OCI-LY1 (cell line): Measurements from ENCODE around the gene MAP3K7.

ENCODE experiments used
- H2AFZ ChIP-seq: fragments of 200-600 bp; sonication (generic), shearing (Covaris generic); 2 replicates; pipeline ENCODE4 v1.6.0; 2014; ENCODE audit warnings: antibody characterized with exemption, mild to moderate bottlenecking, low read length
- H3F3A ChIP-seq: fragments of 200-600 bp; sonication (generic), shearing (Covaris generic); 2 replicates; pipeline ENCODE4 v1.6.0; 2014; ENCODE audit warnings: mild to moderate bottlenecking, antibody characterized with exemption, low read length, moderate library complexity; ENCODE audit not compliant: insufficient read depth
- H3K27ac ChIP-seq: fragments of 200-600 bp; sonication (generic); 2 replicates; pipeline ENCODE4 v1.5.1; 2014; ENCODE audit warnings: low read length, mixed run types, mild to moderate bottlenecking, low read depth; ENCODE audit not compliant: poor library complexity, severe bottlenecking
- H3K27me3 ChIP-seq: fragments of 200-600 bp; sonication (generic); 2 replicates; pipeline ENCODE4 v1.6.0; 2014; ENCODE audit warnings: antibody characterized with exemption, mild to moderate bottlenecking, low read length, moderate library complexity; ENCODE audit not compliant: insufficient read depth
- H3K36me3 ChIP-seq: fragments of 200-600 bp; sonication (generic); 2 replicates; pipeline ENCODE4 v1.6.1; 2014; ENCODE audit warnings: mild to moderate bottlenecking, antibody characterized with exemption, low read length, moderate library complexity, mixed read lengths; ENCODE audit not compliant: insufficient read depth
- H3K4me1 ChIP-seq: fragments of 200-600 bp; sonication (generic); 2 replicates; pipeline ENCODE4 v1.5.1; 2014; ENCODE audit warnings: mild to moderate bottlenecking, low read length, moderate library complexity; ENCODE audit not compliant: insufficient read depth, severe bottlenecking
- H3K4me2 ChIP-seq: fragments of 200-600 bp; sonication (generic), shearing (Covaris generic); 2 replicates; pipeline ENCODE4 v1.6.1; 2014; ENCODE audit warnings: low read length
- H3K4me3 ChIP-seq: fragments of 200-600 bp; sonication (generic); 2 replicates; pipeline ENCODE4 v1.5.1; 2014; ENCODE audit warnings: low read length, low read depth, mild to moderate bottlenecking, mixed read lengths; ENCODE audit not compliant: poor library complexity, severe bottlenecking
- H3K79me2 ChIP-seq: fragments of 200-600 bp; shearing (Covaris generic); 2 replicates; pipeline ENCODE4 v1.6.1; 2016; ENCODE audit warnings: mixed run types, low read length, mixed read lengths; ENCODE audit not compliant: insufficient read depth
- H3K9ac ChIP-seq: fragments of 200-600 bp; sonication (generic), shearing (Covaris generic); 2 replicates; pipeline ENCODE4 v1.6.1; 2014; ENCODE audit warnings: mild to moderate bottlenecking, low read length, mixed read lengths
- H3K9me2 ChIP-seq: fragments of 200-600 bp; sonication (generic), shearing (Covaris generic); 2 replicates; pipeline ENCODE4 v1.6.1; 2014; ENCODE audit warnings: low read depth, mild to moderate bottlenecking, low read length, mixed read lengths
- H3K9me3 ChIP-seq: fragments of 200-600 bp; shearing (Covaris generic); 2 replicates; pipeline ENCODE4 v1.6.1; 2014; ENCODE audit warnings: low read length, mixed read lengths
- H4K20me1 ChIP-seq: fragments of 200-600 bp; sonication (generic), shearing (Covaris generic); 2 replicates; pipeline ENCODE4 v1.6.0; 2016; ENCODE audit warnings: mild to moderate bottlenecking, low read length; ENCODE audit not compliant: insufficient read depth
- EZH2 ChIP-seq: fragments of 200-600 bp; sonication (generic), shearing (Covaris generic); IDR thresholded peaks from 2 replicates; pipeline ENCODE4 v1.8.0; 2017; ENCODE audit warnings: borderline replicate concordance, mixed run types, mild to moderate bottlenecking, antibody characterized with exemption, low read length, moderate library complexity, mixed read lengths
- TF ChIP-seq, protein P1 (sequence below): fragments of 200-600 bp; sonication (generic), shearing (Covaris generic); IDR thresholded peaks from 2 replicates; pipeline ENCODE4 v1.5.1; 2017; ENCODE audit warnings: mild to moderate bottlenecking, antibody characterized with exemption, low read length, moderate library complexity, mixed read lengths

Gene MAP3K7

DNA sequence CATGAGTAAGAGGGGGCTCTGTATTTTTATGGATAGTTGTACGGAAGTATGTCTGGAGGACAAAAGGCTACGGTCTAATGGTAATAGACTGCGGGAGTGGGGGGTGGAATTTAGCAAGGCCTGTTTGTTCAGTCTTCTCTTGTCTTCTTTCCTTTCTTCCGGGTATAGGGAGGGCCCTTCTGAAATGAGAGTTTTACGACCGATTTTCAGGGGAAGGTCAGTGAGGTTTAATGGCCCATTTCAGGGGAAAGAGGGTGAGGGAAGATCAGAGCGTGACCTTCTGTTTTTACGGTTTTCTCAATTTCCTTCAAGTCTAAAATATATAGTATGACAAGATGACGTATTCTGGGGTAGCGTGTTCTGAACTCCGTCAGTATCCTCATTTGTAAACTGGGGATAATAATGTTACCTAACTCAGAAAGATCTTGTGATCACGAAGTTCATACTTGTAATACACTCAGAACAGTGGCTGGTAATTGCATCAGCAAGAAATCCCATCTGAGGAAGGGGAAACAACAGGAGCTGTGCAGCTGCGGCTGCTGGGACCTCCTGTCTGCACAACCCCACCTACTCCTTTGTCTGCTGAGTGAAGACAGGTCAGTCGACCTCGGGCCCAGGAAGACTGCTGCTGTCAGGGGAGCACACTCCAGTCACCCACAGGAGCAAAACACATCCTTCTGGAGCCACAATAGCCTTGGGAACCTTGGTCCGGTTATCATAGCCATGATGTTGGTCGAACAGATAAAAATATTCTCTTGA, 90.4 kb downstream of the MAP3K7 start:
- Histone ChIP-seq H3K9me2 (no peaks in the 10 kb centered on the region), H3K9me3 (no peaks in the 10 kb centered on the region), H3K9ac (no peak overlapping the region), H3K27me3 (no peaks in the 10 kb centered on the region), H3K36me3 (no peaks in the 10 kb centered on the region), H3K4me1 (no peaks in the 10 kb centered on the region), H4K20me1 (no peaks in the 10 kb centered on the region), H2AFZ (no peak overlapping the region), H3K4me3 (no peak overlapping the region), H3F3A (no peaks in the 10 kb centered on the region), H3K79me2 (no peaks in the 10 kb centered on the region), H3K27ac (no peak overlapping the region), H3K4me2 (no peak overlapping the region)
- TF ChIP-seq, protein P1, sequence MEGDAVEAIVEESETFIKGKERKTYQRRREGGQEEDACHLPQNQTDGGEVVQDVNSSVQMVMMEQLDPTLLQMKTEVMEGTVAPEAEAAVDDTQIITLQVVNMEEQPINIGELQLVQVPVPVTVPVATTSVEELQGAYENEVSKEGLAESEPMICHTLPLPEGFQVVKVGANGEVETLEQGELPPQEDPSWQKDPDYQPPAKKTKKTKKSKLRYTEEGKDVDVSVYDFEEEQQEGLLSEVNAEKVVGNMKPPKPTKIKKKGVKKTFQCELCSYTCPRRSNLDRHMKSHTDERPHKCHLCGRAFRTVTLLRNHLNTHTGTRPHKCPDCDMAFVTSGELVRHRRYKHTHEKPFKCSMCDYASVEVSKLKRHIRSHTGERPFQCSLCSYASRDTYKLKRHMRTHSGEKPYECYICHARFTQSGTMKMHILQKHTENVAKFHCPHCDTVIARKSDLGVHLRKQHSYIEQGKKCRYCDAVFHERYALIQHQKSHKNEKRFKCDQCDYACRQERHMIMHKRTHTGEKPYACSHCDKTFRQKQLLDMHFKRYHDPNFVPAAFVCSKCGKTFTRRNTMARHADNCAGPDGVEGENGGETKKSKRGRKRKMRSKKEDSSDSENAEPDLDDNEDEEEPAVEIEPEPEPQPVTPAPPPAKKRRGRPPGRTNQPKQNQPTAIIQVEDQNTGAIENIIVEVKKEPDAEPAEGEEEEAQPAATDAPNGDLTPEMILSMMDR: no peak
- no peak for TF ChIP-seq EZH2

DNA sequence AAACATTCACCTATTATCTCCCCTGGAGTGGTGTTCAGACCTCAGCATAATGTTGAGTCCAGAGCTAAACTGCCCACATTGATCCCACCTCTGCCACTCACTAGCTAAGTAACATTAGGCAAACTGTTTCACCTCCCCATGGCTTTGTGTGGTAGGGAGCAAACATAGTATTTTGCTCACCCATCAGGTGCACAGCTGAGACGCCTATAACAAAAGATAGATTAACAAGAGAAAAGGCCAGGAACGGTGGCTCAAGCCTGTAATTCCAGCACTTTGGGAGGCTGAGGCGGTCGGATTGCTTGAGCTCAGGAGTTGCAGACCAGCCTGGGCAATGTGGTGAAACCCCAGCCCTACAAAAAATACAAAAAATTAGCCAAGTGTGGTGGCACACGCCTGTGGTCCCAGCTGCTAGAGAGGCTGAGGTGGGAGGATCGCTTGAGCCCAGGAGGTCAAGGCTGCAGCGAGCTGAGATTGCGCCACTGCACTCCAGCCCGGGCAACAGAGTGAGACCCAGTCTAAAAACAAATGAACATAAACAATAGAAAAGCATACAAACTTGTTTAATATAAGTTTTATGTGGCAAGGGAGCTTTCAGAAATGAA, 91.6 kb downstream of the MAP3K7 start:
- Histone ChIP-seq H3K4me1 (no peaks in the 10 kb centered on the region), H3F3A (no peaks in the 10 kb centered on the region), H3K9me3 (no peaks in the 10 kb centered on the region), H3K9ac (no peak overlapping the region), H3K27me3 (no peaks in the 10 kb centered on the region), H2AFZ (no peak overlapping the region), H3K79me2 (no peaks in the 10 kb centered on the region), H3K36me3 (no peaks in the 10 kb centered on the region), H4K20me1 (no peaks in the 10 kb centered on the region), H3K9me2 (no peaks in the 10 kb centered on the region), H3K4me2 (no peak overlapping the region), H3K27ac (no peak overlapping the region), H3K4me3 (no peak overlapping the region)
- TF ChIP-seq EZH2: no peak

DNA sequence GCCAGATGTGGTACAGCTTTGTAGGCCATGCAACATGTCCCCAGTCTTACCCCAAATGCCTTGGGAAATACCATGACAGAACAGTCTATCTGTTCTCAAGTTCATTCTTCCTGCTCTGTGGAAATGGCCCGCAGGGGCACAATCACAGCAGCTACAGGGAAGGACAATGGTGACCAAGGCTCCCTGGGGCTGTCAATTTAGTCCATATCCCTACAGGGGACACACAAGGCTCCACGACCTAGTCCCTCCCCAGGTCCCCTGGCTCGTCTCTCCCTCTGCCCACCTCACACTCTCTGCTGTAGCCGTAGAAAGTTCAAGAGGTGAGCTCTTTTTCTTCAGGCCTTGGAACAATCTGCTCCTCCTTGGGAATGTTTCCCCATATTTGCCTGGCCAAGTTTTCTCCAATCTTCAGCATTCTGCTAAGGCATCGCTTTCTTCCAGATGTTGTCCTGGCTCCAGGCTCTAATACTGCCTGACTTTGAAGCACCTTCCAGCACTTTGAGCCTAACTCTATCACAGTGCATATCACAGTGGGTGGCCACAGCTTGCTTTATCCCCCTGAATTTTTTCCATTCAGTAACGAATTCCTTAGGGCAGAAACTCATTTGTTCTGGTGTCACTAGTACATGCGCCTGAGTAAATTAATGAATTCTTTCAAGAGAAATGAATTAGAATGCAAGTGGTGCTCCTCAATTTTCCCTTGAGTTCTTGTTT, 92.6 kb downstream of the MAP3K7 start:
- Histone ChIP-seq H3K4me3 (no peak overlapping the region), H3K79me2 (no peaks in the 10 kb centered on the region), H3F3A (no peaks in the 10 kb centered on the region), H3K4me1 (no peaks in the 10 kb centered on the region), H3K9me2 (no peaks in the 10 kb centered on the region), H3K9ac (no peak overlapping the region), H2AFZ (no peak overlapping the region), H3K27ac (no peak overlapping the region), H3K36me3 (no peaks in the 10 kb centered on the region), H3K4me2 (no peak overlapping the region), H3K9me3 (no peaks in the 10 kb centered on the region), H3K27me3 (no peaks in the 10 kb centered on the region), H4K20me1 (no peaks in the 10 kb centered on the region)
- TF ChIP-seq, protein P1: no peak
- TF ChIP-seq EZH2: no peak
